GM10266 (cell line): ENCODE data around the gene MSLN.

Experiments used
- DNase-seq: peaks from one replicate; pipeline ENCODE4 v3.0.0; 2012; ENCODE audit errors: extremely low spot score
- TF ChIP-seq, protein P1 (sequence below): IDR thresholded peaks from 2 replicates; pipeline ENCODE4 v1.5.1; 2012; ENCODE audit warnings: mild to moderate bottlenecking, low read depth; ENCODE audit not compliant: control insufficient read depth, insufficient read depth; ENCODE audit errors: missing control alignments

Gene MSLN

GRCh38 chr16:719815-720446 lies 40.6 kb upstream of the MSLN start:
- no peak for DNase-seq
- TF ChIP-seq, protein P1, sequence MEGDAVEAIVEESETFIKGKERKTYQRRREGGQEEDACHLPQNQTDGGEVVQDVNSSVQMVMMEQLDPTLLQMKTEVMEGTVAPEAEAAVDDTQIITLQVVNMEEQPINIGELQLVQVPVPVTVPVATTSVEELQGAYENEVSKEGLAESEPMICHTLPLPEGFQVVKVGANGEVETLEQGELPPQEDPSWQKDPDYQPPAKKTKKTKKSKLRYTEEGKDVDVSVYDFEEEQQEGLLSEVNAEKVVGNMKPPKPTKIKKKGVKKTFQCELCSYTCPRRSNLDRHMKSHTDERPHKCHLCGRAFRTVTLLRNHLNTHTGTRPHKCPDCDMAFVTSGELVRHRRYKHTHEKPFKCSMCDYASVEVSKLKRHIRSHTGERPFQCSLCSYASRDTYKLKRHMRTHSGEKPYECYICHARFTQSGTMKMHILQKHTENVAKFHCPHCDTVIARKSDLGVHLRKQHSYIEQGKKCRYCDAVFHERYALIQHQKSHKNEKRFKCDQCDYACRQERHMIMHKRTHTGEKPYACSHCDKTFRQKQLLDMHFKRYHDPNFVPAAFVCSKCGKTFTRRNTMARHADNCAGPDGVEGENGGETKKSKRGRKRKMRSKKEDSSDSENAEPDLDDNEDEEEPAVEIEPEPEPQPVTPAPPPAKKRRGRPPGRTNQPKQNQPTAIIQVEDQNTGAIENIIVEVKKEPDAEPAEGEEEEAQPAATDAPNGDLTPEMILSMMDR = peak; percentile 37

DNA sequence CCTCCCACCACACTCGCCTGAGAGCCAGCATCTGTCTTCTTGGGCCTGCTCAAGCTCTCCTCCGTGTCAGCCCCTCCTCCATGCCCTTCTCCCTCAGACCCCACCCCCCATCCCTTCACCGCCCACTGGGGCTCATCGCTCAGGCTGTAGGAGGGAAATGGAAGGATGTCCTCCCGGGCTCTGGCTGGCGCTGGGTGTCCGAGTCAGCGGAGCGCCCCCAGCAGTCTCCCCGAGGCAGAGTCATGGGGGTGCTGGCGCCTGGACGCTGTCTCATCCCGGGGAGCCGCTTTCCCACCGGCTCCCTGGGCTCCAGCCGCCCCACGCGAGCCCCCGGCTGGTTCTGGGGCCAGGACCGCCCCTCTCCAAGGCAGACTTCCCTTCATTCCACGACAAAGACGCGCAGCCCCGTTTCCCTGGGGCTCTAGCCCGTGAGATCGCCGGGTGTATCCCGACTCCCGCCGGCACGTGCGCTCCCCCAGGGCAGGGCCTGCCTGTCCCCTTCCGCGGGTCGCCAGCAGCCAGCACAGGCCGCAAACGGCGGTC lies 40.0 kb upstream of the MSLN start:
- peak; percentile 87 for DNase-seq
- TF ChIP-seq, protein P1 = peak; percentile 50

DNA sequence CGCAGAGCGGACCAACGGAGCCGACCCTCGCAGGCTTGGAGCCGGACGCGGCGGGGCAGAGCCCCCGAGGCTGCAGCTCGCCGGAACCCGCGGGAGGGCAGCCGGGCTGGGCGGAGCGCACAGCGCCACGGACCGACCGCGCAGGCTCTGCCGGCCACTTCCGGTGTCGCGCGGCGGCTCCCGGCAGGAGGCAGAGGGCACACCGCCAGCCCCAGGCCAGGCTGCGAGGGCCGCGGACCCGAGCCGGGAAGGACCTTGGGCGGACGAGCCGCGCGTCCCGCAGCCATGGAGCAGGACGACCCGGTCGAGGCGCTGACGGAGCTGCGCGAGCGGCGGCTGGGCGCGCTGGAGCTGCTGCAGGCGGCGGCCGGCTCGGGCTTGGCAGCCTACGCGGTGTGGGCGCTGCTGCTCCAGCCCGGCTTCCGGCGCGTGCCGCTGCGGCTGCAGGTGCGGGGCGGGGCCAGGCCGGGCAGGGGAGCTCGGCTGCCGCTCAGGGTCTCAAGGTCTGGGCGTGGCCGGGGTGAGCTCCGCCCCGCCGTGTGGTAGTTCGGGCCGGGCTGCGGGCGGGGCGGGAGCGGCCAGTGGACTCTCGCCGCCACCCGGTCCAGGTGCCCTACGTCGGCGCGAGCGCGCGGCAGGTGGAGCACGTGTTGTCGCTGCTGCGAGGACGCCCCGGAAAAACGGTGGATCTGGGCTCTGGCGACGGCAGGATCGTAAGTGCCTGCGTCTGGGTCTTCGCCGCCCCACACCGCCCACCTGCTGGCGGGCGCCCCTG lies 39.4 kb upstream of the MSLN start, which contains the start of gene ANTKMT:
ANTKMT (plus strand) TSS at position 157 of the 775 bp plus-strand sequence; CDS start at position 286, 129 bp downstream.
- peak; percentile 96 for DNase-seq
- TF ChIP-seq, protein P1 = peak; percentile 5

- DNase-seq = no peak
- TF ChIP-seq, protein P1 = no peak
These were observed 38.6 kb upstream of the MSLN start for GRCh38 chr16:721765-722540.

DNA sequence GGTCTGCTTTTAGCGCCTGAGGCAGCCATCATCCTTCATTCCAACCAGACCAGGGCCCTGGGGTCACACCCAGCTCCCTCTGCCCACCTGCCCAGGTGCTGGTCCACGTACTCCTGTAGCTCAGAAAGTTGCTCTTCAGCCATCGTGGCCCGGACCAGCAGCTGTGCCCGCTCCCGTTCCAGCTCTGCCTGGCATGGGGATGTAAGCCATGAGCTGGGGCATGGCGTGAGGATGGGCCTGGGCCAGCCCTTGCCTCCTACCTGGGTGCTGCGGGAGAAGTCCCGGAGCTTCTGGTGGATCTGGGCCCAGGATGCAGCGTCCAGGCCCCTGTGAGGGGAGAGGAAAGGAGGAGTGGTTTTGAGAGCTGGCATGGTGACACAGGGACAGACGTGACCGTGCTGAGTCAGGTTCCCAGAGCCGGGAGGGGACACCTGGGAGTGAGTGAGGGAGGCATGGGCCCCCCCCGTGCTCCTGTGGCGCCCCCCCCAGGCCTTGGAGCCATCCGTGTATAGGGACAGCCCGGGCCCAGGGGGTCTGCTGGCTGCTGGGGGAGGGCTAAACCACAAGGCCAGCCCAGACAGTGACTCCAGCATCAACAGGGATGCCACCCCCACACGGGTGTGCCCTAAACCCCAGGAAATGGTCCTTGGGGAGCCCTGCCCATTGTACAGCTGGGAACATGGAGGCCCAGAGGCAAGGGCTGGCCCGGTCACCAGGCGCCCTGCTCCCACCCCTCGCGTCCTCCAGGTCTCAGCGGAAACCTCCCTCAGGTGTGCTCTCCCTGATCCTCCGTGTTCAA lies 37.5 kb upstream of the MSLN start:
- no peak for DNase-seq
- TF ChIP-seq, protein P1 = no peak

DNA sequence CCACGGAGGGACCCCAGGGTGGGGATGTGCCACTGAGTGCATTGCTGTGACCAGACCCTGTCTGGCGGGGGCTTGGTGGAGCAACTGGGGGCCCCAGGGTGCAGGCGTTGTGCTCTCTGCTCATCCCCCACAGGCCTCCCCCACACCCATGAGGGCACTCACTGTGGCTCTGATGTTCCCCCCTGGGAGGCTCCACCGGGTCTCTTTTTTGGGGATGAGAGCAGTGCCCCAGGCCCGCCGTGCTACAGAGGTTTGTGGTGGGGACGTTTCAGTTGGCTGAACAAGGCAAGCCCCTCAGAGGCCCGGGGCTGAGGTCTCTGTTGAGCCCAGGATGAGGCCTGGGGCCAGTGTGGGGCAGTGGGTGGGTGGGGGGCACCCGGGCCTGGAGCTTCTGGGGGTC lies 36.8 kb upstream of the MSLN start:
- no peak for DNase-seq
- TF ChIP-seq, protein P1 = no peak
